Peyer's patch (tissue), 4 donors: Measurements from ENCODE around the gene TTLL12. TPM values are rescaled to one million over a fixed set of nuclear protein-coding genes. Genes with fewer than 3 reads are reported as not detected.

Experiments
- DNase-seq, 3 donors: peaks; one replicate each; pipeline ENCODE4 v3.0.0-alpha.2; 2017 to 2019
- H3K27ac ChIP-seq, 4 donors: fragments of 200-600 bp; sonication (generic); one replicate each; pipeline ENCODE4 v1.5.1; 2016 to 2019
- H3K27me3 ChIP-seq, 2 donors: fragments of 200-600 bp; sonication (generic); one replicate each; pipeline ENCODE4 v1.5.1; 2019
- H3K36me3 ChIP-seq, 3 donors: fragments of 200-600 bp; sonication (generic); one replicate each; pipeline ENCODE4 v1.5.1; 2016 to 2019
- H3K4me1 ChIP-seq, 4 donors: fragments of 200-600 bp; sonication (generic); one replicate each; pipeline ENCODE4 v1.5.1; 2016 to 2019
- H3K4me3 ChIP-seq, 4 donors: fragments of 200-600 bp; sonication (generic); 1 replicate in 3 of 4; 2 replicates in 1 of 4; pipeline ENCODE4 v1.5.1; 2016 to 2019; ENCODE audit warnings: mild to moderate bottlenecking in 1 of 4
- H3K9me3 ChIP-seq, 4 donors: fragments of 200-600 bp; sonication (generic); one replicate each; pipeline ENCODE4 v1.5.1; 2016 to 2019; ENCODE audit warnings: mild to moderate bottlenecking in 1 of 4
- CTCF ChIP-seq, 6 experiments: fragments of 450-650 bp in 4 of 6; fragments of 200-600 bp in 2 of 6; sonication (generic) in 1 of 6; IDR thresholded peaks; one replicate each; pipeline ENCODE4 v1.5.1; 2017 to 2019; ENCODE audit warnings: antibody characterized with exemption in 6 of 6, mild to moderate bottlenecking in 3 of 6, moderate library complexity in 1 of 6
- POLR2A ChIP-seq, 2 donors: fragments of 450-650 bp; IDR thresholded peaks; one replicate each; pipeline ENCODE4 v1.5.1; 2017; ENCODE audit warnings: antibody characterized with exemption in 2 of 2, mild to moderate bottlenecking in 2 of 2, moderate library complexity in 2 of 2
- total RNA-seq, 4 donors: library from RNA; depleted of rRNA; stranded (reverse); fragments of >200 nt; gene quantifications; one replicate each; pipeline ENCODE4 v1.1.0, GENCODE V29; 2016

Gene TTLL12
- total RNA-seq, 4 donors from 2014 or later, result 34.7 to 77.8 (median 58.2) TPM

GRCh38 chr22:43191831-43192230 lies 4.9 kb upstream of the TTLL12 start:
- Histone ChIP-seq H3K4me1 (no peaks in the 10 kb centered on the region), H3K9me3 (no peaks in the 10 kb centered on the region), H3K27ac (no peak overlapping the region), H3K4me3 (no peak overlapping the region), H3K36me3 (no peaks in the 10 kb centered on the region), H3K27me3 (no peaks in the 10 kb centered on the region)
- TF ChIP-seq POLR2A (IDR thresholded peaks at IDR 0.05), result no peak
- no peak for TF ChIP-seq CTCF (IDR thresholded peaks at IDR 0.05)
- no peak for DNase-seq

- Histone ChIP-seq H3K27ac (no peak overlapping the region), H3K4me3 (no peak overlapping the region), H3K36me3 (no peaks in the 10 kb centered on the region), H3K27me3 (no peaks in the 10 kb centered on the region), H3K4me1 (peaks cover 0 to 18% (median 4%) of the 10 kb centered on the region in 4 donors), H3K9me3 (no peaks in the 10 kb centered on the region)
- TF ChIP-seq CTCF (IDR thresholded peaks at IDR 0.05) (no peak), POLR2A (IDR thresholded peaks at IDR 0.05) (no peak)
- no peak for DNase-seq
These were observed 2.1 kb upstream of the TTLL12 start for GRCh38 chr22:43188829-43189545.

- Histone ChIP-seq H3K27ac (peak overlapping the region; percentile 86 to 97 (median 93)), H3K4me1 (peaks cover 0 to 21% (median 4%) of the 10 kb centered on the region in 4 donors), H3K27me3 (no peaks in the 10 kb centered on the region), H3K36me3 (no peaks in the 10 kb centered on the region), H3K4me3 (peak overlapping the region; percentile 55 to 97 (median 74)), H3K9me3 (no peaks in the 10 kb centered on the region)
- DNase-seq, result peak; percentile 95 to 99 (median 98)
- TF ChIP-seq POLR2A (IDR thresholded peaks at IDR 0.05) (peak; percentile 53 to 64), CTCF (IDR thresholded peaks at IDR 0.05) (peak; percentile 80 to 88 (median 86))
These were observed 501 bp upstream of the TTLL12 start for GRCh38 chr22:43187171-43188099.

- H3K4me1 ChIP-seq, result peaks cover 0 to 21% (median 4%) of the 10 kb centered on the region in 4 donors
- no peaks in the 10 kb centered on the region for H3K27me3 ChIP-seq
- TF ChIP-seq CTCF (IDR thresholded peaks at IDR 0.05), result no peak
- no peak for TF ChIP-seq POLR2A (IDR thresholded peaks at IDR 0.05)
- no peaks in the 10 kb centered on the region for H3K9me3 ChIP-seq
- H3K27ac ChIP-seq, result peak overlapping the region in 2 of 4 donors; percentile 86 to 97
- peak overlapping the region; percentile 80 to 97 (median 86) for H3K4me3 ChIP-seq
- peak in 2 of 3 donors; percentile 69 to 76 for DNase-seq
- no peaks in the 10 kb centered on the region for H3K36me3 ChIP-seq
These were observed 1.1 kb downstream of the TTLL12 start for GRCh38 chr22:43185860-43186261.

GRCh38 chr22:43183496-43184277 lies 3.2 kb downstream of the TTLL12 start:
- peaks cover 0 to 20% (median 0%) of the 10 kb centered on the region in 3 donors for H3K36me3 ChIP-seq
- no peak overlapping the region for H3K27ac ChIP-seq
- H3K27me3 ChIP-seq, result no peaks in the 10 kb centered on the region
- no peak for DNase-seq
- H3K4me1 ChIP-seq, result peaks cover 0 to 21% (median 4%) of the 10 kb centered on the region in 4 donors
- no peak overlapping the region for H3K4me3 ChIP-seq
- no peaks in the 10 kb centered on the region for H3K9me3 ChIP-seq
- TF ChIP-seq POLR2A (IDR thresholded peaks at IDR 0.05), result no peak
